Right lobe of liver (tissue), 6 donors: ENCODE results near the gene ARMH3. TPM values are rescaled to one million over a fixed set of nuclear protein-coding genes. Genes with fewer than 3 reads are reported as not detected.

Source experiments
- ATAC-seq, 4 donors: fragments of 200-7000 bp; cut with Tn5 transposase; one replicate each; pipeline ENCODE4 v1.9.1; 2020; ENCODE audit warnings: mild to moderate bottlenecking in 4 of 4, moderate library complexity in 4 of 4
- DNase-seq, 3 donors: peaks; one replicate each; pipeline ENCODE4 v3.0.0-alpha.2; 2020
- H3K27ac ChIP-seq, 3 donors: fragments of 200-600 bp; one replicate each; pipeline ENCODE4 v1.8.0; 2022
- H3K27me3 ChIP-seq, 2 donors: fragments of 200-600 bp; one replicate each; pipeline ENCODE4 v1.8.0; 2022
- H3K36me3 ChIP-seq, 4 donors: fragments of 200-600 bp; sonication (generic) in 1 of 4; one replicate each; pipeline versions ENCODE4 v1.5.1 to v1.8.0; 2017 to 2022; ENCODE audit warnings: control low read depth in 1 of 4
- H3K4me1 ChIP-seq, 4 donors: fragments of 200-600 bp; sonication (generic) in 1 of 4; one replicate each; pipeline versions ENCODE4 v1.5.1 to v1.8.0; 2017 to 2022; ENCODE audit warnings: control low read depth in 1 of 4
- H3K4me3 ChIP-seq, 3 donors: fragments of 200-600 bp; one replicate each; pipeline ENCODE4 v1.8.0; 2022
- H3K9me3 ChIP-seq, 4 donors: fragments of 200-600 bp; sonication (generic) in 1 of 4; one replicate each; pipeline versions ENCODE4 v1.5.1 to v1.8.0; 2017 to 2022; ENCODE audit warnings: control low read depth in 1 of 4
- CTCF ChIP-seq, 4 donors: fragments of 200-600 bp in 3 of 4; fragments of 450-650 bp in 1 of 4; IDR thresholded peaks; one replicate each; pipeline versions ENCODE4 v1.5.1 to v1.8.0; 2016 to 2022; ENCODE audit warnings: antibody characterized with exemption in 4 of 4, mild to moderate bottlenecking in 2 of 4
- POLR2A ChIP-seq: fragments of 450-650 bp; IDR thresholded peaks from one replicate; pipeline ENCODE4 v1.6.1; 2017; ENCODE audit warnings: antibody characterized with exemption, mild to moderate bottlenecking
- WGBS: methylation state at CpG from one replicate; pipeline ENCODE4 v1.1.6; 2018; ENCODE audit warnings: low coverage, low lambda C conversion rate; ENCODE audit not compliant: insufficient coverage; ENCODE audit errors: missing lambda C conversion rate; 5-methylcytosine and 5-hydroxymethylcytosine counted together
- intact Hi-C, 2 donors: fragments of 100-400 bp; cut with DNase I; formaldehyde crosslinking; loops; one replicate each; pipeline versions ENCODE4 v1.11.2 to v1.14.1; 2022
- total RNA-seq, 6 experiments: library from RNA; depleted of rRNA in 2 of 6; stranded (reverse); fragments of >200 nt in 2 of 6; fragmentation: NEBNext Ultra II Directional in 3 of 6; extraction: Animal tissue kit (Norgen Biotek cat#: 25700) in 3 of 6; gene quantifications; one replicate each; pipeline versions ENCODE4 v1.1.0 to v1.2.4, GENCODE V29; 2016 to 2023
- donor health status: DM: no; HTN: yes; CAD: no.
- donor health status: DM: no; HTN: no; CAD: no.
- donor health status: DM: no; HTN: no; CAD: no.
- donor health status: DM: no; HTN: yes; CAD: no.
- donor health status: DM: no; HTN: yes; CAD: no.

ARMH3 gene
- total RNA-seq, 6 experiments from 2014 or later: 8.5 to 13.4 (median 11.6) TPM

- ATAC-seq: no peak
- peaks cover 0 to 7% (median 0%) of the 10 kb centered on the region in 4 donors for H3K4me1 ChIP-seq
- intact Hi-C loops: no loop called here
- peak in 2 of 3 donors; percentile 21 to 45 for DNase-seq
- no peaks in the 10 kb centered on the region for H3K9me3 ChIP-seq
- TF ChIP-seq CTCF (IDR thresholded peaks at IDR 0.05) (no peak), POLR2A (no peak)
- H3K27me3 ChIP-seq: no peaks in the 10 kb centered on the region
- peak overlapping the region; percentile 44 to 59 (median 46) for H3K4me3 ChIP-seq
- peaks cover 0 to 2% (median 0%) of the 10 kb centered on the region in 4 donors for H3K36me3 ChIP-seq
- WGBS: 61% methylated on average over 3 of the region's 9 CpGs
- peak overlapping the region in 2 of 3 donors; percentile 39 to 43 for H3K27ac ChIP-seq
Observed at GRCh38 chr10:101831169-101831811, 224.7 kb downstream of the ARMH3 start.

- Histone ChIP-seq H3K36me3 (peaks cover 0 to 2% (median 0%) of the 10 kb centered on the region in 4 donors), H3K27me3 (no peaks in the 10 kb centered on the region), H3K4me1 (peaks cover 0 to 7% (median 0%) of the 10 kb centered on the region in 4 donors), H3K27ac (peak overlapping the region in 2 of 3 donors; percentile 39 to 43), H3K9me3 (no peaks in the 10 kb centered on the region), H3K4me3 (peak overlapping the region; percentile 44 to 59 (median 46))
- 14% methylated on average over 16 of the region's 56 CpGs for WGBS
- intact Hi-C loops: no loop called here
- TF ChIP-seq POLR2A: no peak
- no peak for TF ChIP-seq CTCF (IDR thresholded peaks at IDR 0.05)
- DNase-seq (peak; percentile 90 to 92 (median 92)), ATAC-seq (peak; percentile 85 to 90 (median 87))
Observed at GRCh38 chr10:101830322-101831168, 225.4 kb downstream of the ARMH3 start.

- H3K4me1 ChIP-seq: peaks cover 0 to 7% (median 0%) of the 10 kb centered on the region in 4 donors
- intact Hi-C loops: no loop called here
- H3K9me3 ChIP-seq: no peaks in the 10 kb centered on the region
- DNase-seq (peak; percentile 49 to 58 (median 53)), ATAC-seq (no peak)
- 19% methylated on average over 10 of the region's 31 CpGs for WGBS
- peaks cover 0 to 2% (median 0%) of the 10 kb centered on the region in 4 donors for H3K36me3 ChIP-seq
- TF ChIP-seq CTCF (IDR thresholded peaks at IDR 0.05) (no peak), POLR2A (no peak)
- no peaks in the 10 kb centered on the region for H3K27me3 ChIP-seq
- H3K4me3 ChIP-seq: peak overlapping the region; percentile 44 to 59 (median 46)
- H3K27ac ChIP-seq: no peak overlapping the region
Observed at GRCh38 chr10:101829561-101830315, 226.2 kb downstream of the ARMH3 start.

- Histone ChIP-seq H3K27ac (no peak overlapping the region), H3K9me3 (no peaks in the 10 kb centered on the region), H3K27me3 (no peaks in the 10 kb centered on the region), H3K4me3 (no peak overlapping the region), H3K4me1 (peaks cover 0 to 7% (median 0%) of the 10 kb centered on the region in 4 donors), H3K36me3 (peaks cover 0 to 2% (median 0%) of the 10 kb centered on the region in 4 donors)
- WGBS: 72% methylated on average over 17 of the region's 39 CpGs
- no peak for TF ChIP-seq POLR2A
- TF ChIP-seq CTCF (IDR thresholded peaks at IDR 0.05): no peak
- intact Hi-C loops: no loop called here
- ATAC-seq (no peak), DNase-seq (peak; percentile 30 to 60 (median 42))
Observed at GRCh38 chr10:101828766-101829551, 227.0 kb downstream of the ARMH3 start.
